GM18519 (cell line): ENCODE results near the gene IST1.

Source experiments
- ATAC-seq: cut with Tn5 transposase; IDR thresholded peaks from one replicate; pipeline ENCODE4 v1.9.1; 2021; ENCODE audit warnings: mild to moderate bottlenecking, moderate library complexity; ENCODE audit not compliant: unreplicated experiment, low FRiP score

Gene IST1

GRCh38 chr16:71961066-71962039 is 66.0 kb downstream of the IST1 start:
- ATAC-seq: no peak

DNA sequence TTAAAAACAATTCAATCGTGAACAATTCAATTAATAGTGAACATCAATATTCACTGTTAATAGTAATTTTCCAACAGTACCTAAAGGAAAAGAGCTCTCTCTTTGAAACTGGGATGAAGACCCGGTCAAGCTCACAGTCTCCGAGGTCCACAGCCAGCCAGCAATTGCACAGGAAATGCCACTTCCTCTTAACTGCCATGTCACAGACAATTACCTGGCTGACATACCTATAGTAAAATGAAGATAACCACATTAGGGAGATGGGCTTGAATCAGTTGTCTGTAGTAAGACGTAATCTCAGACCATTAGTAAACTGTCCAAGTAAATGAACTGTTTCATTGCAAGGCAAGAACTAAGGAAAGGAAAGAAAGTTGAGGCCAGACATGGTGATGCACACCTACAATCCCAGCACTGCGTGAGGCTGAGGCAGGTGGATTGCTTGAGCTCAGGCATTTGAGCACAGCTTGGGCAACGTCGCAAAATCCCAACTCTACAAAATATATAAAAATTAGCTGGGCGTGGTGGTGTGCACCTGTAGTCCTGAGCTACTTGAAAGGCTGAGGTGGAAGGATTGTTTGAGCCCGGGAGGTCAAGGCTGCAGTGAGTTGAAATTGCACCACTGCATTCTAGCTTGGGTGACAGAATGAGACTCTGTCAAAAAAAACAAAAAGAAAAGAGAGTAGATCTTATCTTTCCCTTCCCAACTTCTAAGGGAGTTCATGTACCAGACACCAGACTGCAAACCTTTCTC is 68.0 kb downstream of the IST1 start:
- no peak for ATAC-seq

- no peak for ATAC-seq
These were observed 69.9 kb downstream of the IST1 start for GRCh38 chr16:71965223-71965622.

DNA sequence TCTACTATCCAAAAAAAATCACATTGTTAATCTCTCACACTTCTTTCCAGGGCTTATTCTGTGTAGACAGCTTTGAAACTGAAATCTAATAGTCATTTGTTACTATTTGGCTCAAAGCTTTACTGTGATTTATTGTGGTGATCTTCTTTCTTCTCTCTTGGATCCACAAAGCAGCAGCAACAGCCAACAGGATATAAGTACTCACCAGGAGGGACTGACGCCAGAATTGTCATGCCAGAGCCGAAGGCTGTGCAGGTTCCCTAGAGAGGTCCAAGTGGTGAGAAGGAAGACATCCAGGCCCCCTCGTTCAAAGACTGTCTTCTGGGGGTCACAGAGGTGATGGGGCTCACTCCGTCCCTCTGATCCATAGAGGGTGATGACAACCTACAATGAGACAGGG is 71.6 kb downstream of the IST1 start:
- ATAC-seq: no peak

GRCh38 chr16:71969353-71969752 is 74.0 kb downstream of the IST1 start:
- no peak for ATAC-seq

DNA sequence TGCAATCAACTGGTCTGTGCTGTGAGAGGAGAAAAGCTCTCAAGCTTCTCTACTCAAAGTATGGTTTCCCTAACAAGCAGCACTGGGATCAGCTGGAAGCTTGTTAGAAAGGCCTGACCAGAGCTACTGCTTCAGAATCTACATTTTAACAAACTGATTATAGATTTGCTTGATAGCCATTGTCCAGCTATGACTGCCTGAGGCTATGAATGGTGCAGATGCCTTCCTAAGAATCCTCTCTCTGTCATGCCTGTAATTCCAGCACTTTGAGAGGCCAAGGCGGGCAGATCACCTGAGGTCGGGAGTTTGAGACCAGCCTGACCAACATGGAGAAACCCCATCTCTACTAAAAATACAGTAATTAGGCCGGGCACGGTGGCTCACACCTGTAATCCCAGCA is 76.2 kb downstream of the IST1 start:
- ATAC-seq: no peak

DNA sequence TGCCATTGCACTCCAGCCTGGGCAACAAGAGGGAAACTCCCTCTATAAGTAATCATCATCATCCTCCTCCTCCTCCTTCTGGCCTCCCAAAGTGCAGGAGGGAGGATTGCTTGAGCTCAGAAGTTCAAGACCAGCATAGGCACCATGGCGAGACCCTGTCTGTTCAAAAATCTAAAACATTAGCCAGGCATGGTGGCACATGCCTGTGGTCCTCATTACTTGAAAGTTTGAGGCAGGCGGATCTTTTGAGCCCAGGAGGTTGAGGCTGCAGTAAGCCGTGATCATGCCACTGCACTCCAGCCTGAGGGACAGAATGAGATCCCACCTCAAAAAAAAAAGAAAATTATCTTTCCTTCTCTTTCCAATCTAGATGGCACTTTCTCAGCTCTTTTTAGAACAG is 77.0 kb downstream of the IST1 start:
- no peak for ATAC-seq

DNA sequence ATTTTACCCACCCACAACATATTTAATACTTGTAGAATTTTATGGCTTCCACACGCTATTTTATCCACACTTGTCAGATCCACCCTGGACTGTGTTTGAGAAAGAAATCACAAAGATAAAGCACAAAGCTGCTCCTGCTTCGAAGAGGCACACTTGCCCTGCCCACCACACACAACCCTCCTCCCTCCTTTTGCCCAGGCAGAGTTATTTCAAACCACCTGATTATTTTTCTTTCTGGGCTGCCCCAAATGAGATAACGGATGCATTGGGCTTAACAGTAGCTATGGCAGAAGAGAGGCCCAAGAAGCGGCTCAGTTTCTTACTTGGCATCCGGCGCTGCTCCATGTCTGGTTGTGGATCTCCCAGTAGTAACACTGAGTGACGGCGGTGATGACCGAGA is 77.7 kb downstream of the IST1 start:
- no peak for ATAC-seq

- ATAC-seq: no peak
These were observed 78.9 kb downstream of the IST1 start for GRCh38 chr16:71974068-71974818.
